ENCODE measurements around the gene DOK7.

DOK7 gene

DNA sequence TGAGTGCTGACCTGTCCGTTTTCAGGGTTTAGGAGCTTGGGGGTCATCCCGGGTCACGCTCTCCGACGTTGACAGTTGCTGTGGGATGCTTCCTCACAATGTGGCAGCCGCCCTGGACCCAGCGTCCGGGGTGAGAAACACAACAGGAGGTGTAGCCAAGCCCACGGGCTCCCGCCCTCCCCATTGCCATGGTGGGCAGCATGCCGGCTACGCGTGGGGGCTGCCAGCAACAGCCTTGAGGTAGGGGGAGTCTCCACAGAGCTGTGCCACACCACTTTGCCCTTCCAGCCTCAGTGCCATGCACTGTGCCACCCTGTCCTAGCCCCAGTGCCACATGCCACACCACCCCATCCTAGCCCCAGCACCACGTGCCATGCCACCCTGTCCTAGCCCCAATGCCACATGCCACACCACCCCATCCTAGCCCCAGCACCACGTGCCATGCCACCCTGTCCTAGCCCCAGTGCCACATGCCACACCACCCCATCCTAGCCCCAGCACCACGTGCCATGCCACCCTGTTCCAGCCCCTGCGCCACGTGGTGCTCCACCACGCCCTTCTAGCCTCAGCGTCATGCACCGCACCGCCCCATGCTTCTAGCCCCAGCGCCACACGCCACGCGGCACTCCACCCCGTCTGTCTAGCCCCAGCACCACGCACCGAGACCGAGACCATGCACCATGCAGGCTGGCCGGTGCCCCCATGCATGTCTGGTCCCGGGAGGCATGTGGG, 29.8 kb upstream of the DOK7 start:
- no peak for DNase-seq (ENCODE audit: low read depth)
- no peak overlapping the region for H3K4me3 ChIP-seq (replicated peaks; ENCODE audit: low read depth, low read length)
- TF ChIP-seq, protein P1, sequence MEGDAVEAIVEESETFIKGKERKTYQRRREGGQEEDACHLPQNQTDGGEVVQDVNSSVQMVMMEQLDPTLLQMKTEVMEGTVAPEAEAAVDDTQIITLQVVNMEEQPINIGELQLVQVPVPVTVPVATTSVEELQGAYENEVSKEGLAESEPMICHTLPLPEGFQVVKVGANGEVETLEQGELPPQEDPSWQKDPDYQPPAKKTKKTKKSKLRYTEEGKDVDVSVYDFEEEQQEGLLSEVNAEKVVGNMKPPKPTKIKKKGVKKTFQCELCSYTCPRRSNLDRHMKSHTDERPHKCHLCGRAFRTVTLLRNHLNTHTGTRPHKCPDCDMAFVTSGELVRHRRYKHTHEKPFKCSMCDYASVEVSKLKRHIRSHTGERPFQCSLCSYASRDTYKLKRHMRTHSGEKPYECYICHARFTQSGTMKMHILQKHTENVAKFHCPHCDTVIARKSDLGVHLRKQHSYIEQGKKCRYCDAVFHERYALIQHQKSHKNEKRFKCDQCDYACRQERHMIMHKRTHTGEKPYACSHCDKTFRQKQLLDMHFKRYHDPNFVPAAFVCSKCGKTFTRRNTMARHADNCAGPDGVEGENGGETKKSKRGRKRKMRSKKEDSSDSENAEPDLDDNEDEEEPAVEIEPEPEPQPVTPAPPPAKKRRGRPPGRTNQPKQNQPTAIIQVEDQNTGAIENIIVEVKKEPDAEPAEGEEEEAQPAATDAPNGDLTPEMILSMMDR (IDR thresholded peaks at IDR 0.05; ENCODE audit: low read length, missing control alignments): no peak

DNA sequence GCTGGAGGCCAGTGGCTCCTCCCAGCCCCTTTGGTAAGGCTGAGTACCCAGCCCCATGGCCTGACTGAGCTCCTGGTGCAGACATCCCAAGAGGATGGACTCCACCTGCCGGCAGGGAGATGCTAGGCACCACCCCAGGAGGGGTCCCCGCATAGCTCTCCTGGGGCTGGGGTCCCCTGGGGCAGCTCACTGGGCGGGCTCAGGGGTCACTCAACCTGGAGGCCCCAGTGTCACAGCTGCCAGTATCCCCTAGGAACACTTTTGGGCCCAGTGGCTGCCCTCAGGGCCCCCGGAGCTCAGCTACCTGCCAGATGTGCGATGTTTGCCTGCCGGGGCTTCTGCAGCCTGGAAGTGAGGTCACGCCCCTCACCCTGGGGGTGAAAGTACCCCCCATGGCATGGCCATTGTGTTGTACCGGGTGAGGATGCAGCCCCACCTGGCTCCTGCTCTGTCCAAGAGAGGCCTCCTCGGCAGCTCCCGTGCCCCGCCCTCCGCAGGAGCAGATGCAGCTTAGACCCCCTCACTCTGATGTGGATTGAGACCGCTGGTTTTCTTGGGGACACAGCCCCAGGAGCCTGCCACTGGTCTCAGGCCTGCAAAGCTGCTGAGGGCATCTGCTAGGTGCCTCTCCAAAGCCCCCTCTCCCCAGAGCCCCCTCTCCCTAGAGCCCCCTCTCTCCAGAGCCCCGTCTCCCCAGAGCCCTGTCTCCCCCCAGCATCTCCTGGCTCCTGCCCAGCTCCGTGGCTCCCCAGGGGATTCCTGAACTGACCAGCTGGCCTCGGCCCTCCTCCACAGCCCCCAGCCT, 28.0 kb upstream of the DOK7 start:
- TF ChIP-seq, protein P1 (IDR thresholded peaks at IDR 0.05; ENCODE audit: low read length, missing control alignments): peak; percentile 14
- DNase-seq (ENCODE audit: low read depth): no peak

DNA sequence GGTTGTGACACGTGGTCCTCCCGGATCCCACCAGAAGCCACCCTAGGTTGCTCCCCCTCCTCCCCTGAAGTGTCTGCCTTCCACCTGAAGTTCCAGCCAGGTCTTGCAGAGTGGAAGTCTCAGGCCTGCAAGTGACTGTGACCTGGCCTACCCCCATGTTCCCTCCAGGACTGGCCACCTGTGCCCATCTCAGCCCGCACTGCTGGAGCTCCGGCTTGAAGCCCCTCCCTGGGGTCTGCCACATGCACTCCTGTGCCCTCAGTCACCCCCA, 27.5 kb upstream of the DOK7 start:
- H3K4me3 ChIP-seq (replicated peaks; ENCODE audit: low read depth, low read length): no peak overlapping the region
- DNase-seq (ENCODE audit: low read depth): no peak
- TF ChIP-seq, protein P1 (IDR thresholded peaks at IDR 0.05; ENCODE audit: low read length, missing control alignments): no peak

More for the DNA sequence above, 28.0 kb upstream of the DOK7 start:
- no peak overlapping the region for H3K4me3 ChIP-seq (replicated peaks; ENCODE audit: low read depth, low read length)

DNA sequence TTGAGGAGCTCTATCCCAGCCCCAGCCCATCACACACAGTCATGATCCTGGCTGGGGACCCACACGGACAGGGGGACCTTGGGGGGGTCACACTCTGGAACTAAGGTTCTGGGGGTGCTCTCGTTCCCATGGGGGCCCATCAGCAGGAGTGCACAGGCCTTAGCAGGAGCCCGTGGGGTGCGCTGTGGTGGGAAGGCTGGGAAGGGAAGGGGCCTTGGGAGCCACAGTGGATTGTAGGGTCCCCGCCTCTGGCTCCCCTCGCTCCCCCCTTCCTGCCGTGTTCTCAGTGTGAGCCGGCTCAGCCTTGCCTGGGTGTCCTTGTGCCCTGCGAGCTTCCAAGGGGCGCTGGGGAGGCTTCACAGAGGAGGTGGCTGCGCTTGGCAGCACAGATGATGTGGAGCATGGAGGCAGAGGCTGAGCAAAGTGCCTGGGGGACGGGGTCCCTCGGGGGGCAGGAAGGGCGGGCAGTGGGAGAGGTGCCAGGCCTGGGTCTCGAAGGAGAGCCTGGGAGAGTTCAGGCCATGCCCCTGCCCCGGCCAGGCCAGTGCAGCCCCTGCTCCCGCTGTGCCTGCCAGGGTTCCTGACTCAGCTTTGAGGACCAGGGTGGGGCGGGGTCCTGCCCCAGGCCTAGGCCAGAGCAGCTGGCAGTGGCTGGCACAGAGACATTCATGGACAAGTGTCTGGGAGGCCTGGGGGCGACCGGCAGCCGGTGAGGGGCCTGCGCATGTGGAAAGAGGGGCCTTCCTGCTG, 26.9 kb upstream of the DOK7 start:
- H3K4me3 ChIP-seq (replicated peaks; ENCODE audit: low read depth, low read length): no peak overlapping the region
- TF ChIP-seq, protein P1 (IDR thresholded peaks at IDR 0.05; ENCODE audit: low read length, missing control alignments): no peak
- no peak for DNase-seq (ENCODE audit: low read depth)

DNA sequence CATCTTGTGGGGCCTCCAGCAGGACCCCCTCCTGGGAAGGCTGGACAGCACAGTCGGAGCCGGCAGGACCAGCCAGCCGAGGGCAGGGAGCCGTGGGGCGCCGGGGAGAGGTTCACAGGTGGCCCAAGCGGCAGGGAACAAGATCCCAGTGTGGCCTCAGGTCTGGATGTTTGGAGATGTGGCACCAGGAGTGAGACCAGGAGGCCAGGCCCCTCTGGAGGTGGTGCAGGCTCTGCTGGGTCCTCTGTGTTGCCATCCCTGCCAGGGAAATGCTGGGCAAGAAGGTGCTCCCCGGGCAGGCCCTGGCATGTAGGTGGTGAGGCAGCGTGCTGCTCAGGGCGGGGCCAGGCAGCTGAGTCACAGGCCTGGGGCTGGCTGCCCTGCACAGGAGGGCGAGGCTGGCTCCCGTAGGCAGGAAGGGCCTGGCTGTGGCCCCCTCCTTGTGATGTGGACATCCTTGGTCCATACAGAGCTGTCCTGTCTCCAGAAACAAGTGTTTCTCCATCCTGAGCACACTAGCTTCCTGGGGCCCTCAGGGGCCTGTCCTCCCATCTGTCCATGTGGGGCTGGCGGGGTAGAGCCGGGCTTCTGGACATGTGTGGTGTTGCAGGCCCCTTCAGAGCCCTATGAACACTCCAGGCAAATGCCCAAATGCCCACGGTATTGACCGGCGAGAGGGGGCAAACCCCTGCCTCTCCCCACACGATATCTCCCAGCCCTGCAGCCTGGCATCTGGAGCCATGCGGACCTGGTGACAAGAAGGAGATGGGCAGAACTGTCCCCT, 26.1 kb upstream of the DOK7 start:
- H3K4me3 ChIP-seq (replicated peaks; ENCODE audit: low read depth, low read length): no peak overlapping the region
- peak; percentile 28 for DNase-seq (ENCODE audit: low read depth)
- TF ChIP-seq, protein P1 (IDR thresholded peaks at IDR 0.05; ENCODE audit: low read length, missing control alignments): no peak

DNA sequence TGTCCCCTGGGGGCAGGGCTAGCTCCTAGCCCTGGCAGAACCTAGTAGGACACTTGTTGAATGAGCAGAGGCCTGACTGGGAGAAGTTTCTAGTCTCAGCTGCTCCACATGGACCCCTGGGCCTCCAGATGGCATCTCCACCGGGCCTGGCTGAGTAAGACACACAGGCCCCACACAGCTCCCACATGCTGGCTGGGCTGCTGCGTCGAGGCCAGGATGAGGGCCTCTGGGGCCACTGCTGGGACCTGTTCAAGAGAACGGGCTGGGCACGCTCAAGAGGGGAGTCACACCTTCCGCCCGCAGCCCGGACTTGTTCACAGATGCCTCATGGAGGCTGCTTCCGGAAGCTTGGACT, 25.5 kb upstream of the DOK7 start:
- H3K4me3 ChIP-seq (replicated peaks; ENCODE audit: low read depth, low read length): no peak overlapping the region
- DNase-seq (ENCODE audit: low read depth): no peak
- TF ChIP-seq, protein P1 (IDR thresholded peaks at IDR 0.05; ENCODE audit: low read length, missing control alignments): no peak
